Measurements from ENCODE around the gene SNX21.

The SNX21 gene

GRCh38 chr20:45816951-45817350 lies 16.6 kb upstream of the SNX21 start:
- DNase-seq (ENCODE audit: low read depth), result no peak

GRCh38 chr20:45817376-45818194 lies 16.0 kb upstream of the SNX21 start:
- TF ChIP-seq CTCF (IDR thresholded peaks at IDR 0.05; ENCODE audit: insufficient read depth, low read depth, low read length, missing control alignments), result no peak
- DNase-seq (ENCODE audit: low read depth), result no peak
- H3K4me3 ChIP-seq (ENCODE audit: low read depth, low read length), result no peak overlapping the region

More at GRCh38 chr20:45816951-45817350, 16.6 kb upstream of the SNX21 start:
- no peak overlapping the region for H3K4me3 ChIP-seq (ENCODE audit: low read depth, low read length)
- TF ChIP-seq CTCF (IDR thresholded peaks at IDR 0.05; ENCODE audit: insufficient read depth, low read depth, low read length, missing control alignments), result no peak

- DNase-seq (ENCODE audit: low read depth), result no peak
- no peak overlapping the region for H3K4me3 ChIP-seq (ENCODE audit: low read depth, low read length)
- TF ChIP-seq CTCF (IDR thresholded peaks at IDR 0.05; ENCODE audit: insufficient read depth, low read depth, low read length, missing control alignments), result no peak
These were observed 15.4 kb upstream of the SNX21 start for GRCh38 chr20:45818239-45818638.

- TF ChIP-seq CTCF (IDR thresholded peaks at IDR 0.05; ENCODE audit: insufficient read depth, low read depth, low read length, missing control alignments), result no peak
- H3K4me3 ChIP-seq (ENCODE audit: low read depth, low read length), result no peak overlapping the region
- no peak for DNase-seq (ENCODE audit: low read depth)
These were observed 14.1 kb upstream of the SNX21 start for GRCh38 chr20:45819466-45819865.

- DNase-seq (ENCODE audit: low read depth), result no peak
- H3K4me3 ChIP-seq (ENCODE audit: low read depth, low read length), result no peak overlapping the region
- no peak for TF ChIP-seq CTCF (IDR thresholded peaks at IDR 0.05; ENCODE audit: insufficient read depth, low read depth, low read length, missing control alignments)
These were observed 11.7 kb upstream of the SNX21 start for GRCh38 chr20:45821947-45822346.

- no peak for TF ChIP-seq CTCF (IDR thresholded peaks at IDR 0.05; ENCODE audit: insufficient read depth, low read depth, low read length, missing control alignments)
- no peak overlapping the region for H3K4me3 ChIP-seq (ENCODE audit: low read depth, low read length)
- DNase-seq (ENCODE audit: low read depth), result no peak
These were observed 10.7 kb upstream of the SNX21 start for GRCh38 chr20:45822857-45823256.
